Peyer's patch (tissue), 4 donors: ENCODE results near the gene MPV17L.

Experiments
- CTCF ChIP-seq, 6 experiments: fragments of 450-650 bp in 4 of 6; fragments of 200-600 bp in 2 of 6; sonication (generic) in 1 of 6; IDR thresholded peaks; one replicate each; pipeline ENCODE4 v1.5.1; 2017 to 2019; ENCODE audit warnings: antibody characterized with exemption in 6 of 6, mild to moderate bottlenecking in 3 of 6, moderate library complexity in 1 of 6
- POLR2A ChIP-seq, 2 donors: fragments of 450-650 bp; IDR thresholded peaks; one replicate each; pipeline ENCODE4 v1.5.1; 2017; ENCODE audit warnings: antibody characterized with exemption in 2 of 2, mild to moderate bottlenecking in 2 of 2, moderate library complexity in 2 of 2

DNA sequence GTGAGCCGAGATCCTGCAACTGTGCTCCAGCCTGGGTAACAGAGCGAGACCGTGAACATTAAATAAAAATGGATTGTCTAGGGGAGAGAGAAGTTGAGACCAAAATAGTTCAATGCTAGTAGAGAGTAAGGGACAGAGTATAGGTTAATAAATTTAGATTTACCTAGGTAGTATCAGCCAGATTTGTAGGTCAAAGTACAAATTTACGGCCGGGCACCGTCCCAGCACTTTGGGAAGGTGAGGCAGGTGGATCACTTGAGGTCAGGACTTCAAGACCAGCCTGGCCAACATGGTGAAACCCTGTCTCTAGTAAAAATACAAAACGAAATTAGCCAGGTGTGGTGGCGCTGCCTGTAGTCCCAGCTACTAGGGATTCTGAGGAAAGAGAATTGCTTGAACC is 26.7 kb downstream of the MPV17L start:
- TF ChIP-seq CTCF (IDR thresholded peaks at IDR 0.05) (no peak), POLR2A (IDR thresholded peaks at IDR 0.05) (no peak)
